Activated gamma-delta T cell treated with Interleukin-2 at 50 U/mL for 16 hours (primary cell): ENCODE data around the gene SETD2.
"Not testable (repeated sequence)": the region's sequence is repeated elsewhere in the genome, so short reads cannot be mapped to it uniquely, and the experiment has no call there.

Experiments
- DNase-seq: peaks from one replicate; pipeline ENCODE4 v3.0.0-alpha.2; 2020

SETD2 gene

GRCh38 chr3:47026432-47026831 lies 137.5 kb downstream of the SETD2 start:
- not testable (repeated sequence) for DNase-seq

GRCh38 chr3:47024932-47025331 lies 139.0 kb downstream of the SETD2 start:
- DNase-seq: no peak

GRCh38 chr3:47022641-47023071 lies 141.3 kb downstream of the SETD2 start:
- no peak for DNase-seq

GRCh38 chr3:47020311-47020710 lies 143.6 kb downstream of the SETD2 start:
- no peak for DNase-seq

- no peak for DNase-seq
Measured at GRCh38 chr3:47019201-47019600, 144.7 kb downstream of the SETD2 start.

GRCh38 chr3:47018269-47018611 lies 145.7 kb downstream of the SETD2 start:
- no peak for DNase-seq

GRCh38 chr3:47017504-47018268 lies 146.2 kb downstream of the SETD2 start:
- no peak for DNase-seq

- DNase-seq: peak; percentile 51
Measured at GRCh38 chr3:47016934-47017435, 146.9 kb downstream of the SETD2 start.

GRCh38 chr3:47016086-47016933 lies 147.6 kb downstream of the SETD2 start:
- DNase-seq: no peak

GRCh38 chr3:47015151-47015550 lies 148.8 kb downstream of the SETD2 start:
- no peak for DNase-seq

GRCh38 chr3:47014036-47014435 lies 149.9 kb downstream of the SETD2 start:
- no peak for DNase-seq

GRCh38 chr3:47013231-47013630 lies 150.7 kb downstream of the SETD2 start:
- DNase-seq: no peak

- no peak for DNase-seq
Measured at GRCh38 chr3:47012342-47013230, 151.3 kb downstream of the SETD2 start.

GRCh38 chr3:47011371-47011770 lies 152.5 kb downstream of the SETD2 start:
- DNase-seq: no peak

- DNase-seq: no peak
Measured at GRCh38 chr3:47010910-47011309, 153.0 kb downstream of the SETD2 start.

GRCh38 chr3:47010111-47010712 lies 153.7 kb downstream of the SETD2 start:
- no peak for DNase-seq

- peak; percentile 74 for DNase-seq
Measured at GRCh38 chr3:47009225-47010110, 154.4 kb downstream of the SETD2 start.

GRCh38 chr3:47008851-47009224 lies 155.1 kb downstream of the SETD2 start:
- DNase-seq: no peak

GRCh38 chr3:47008234-47008796 lies 155.6 kb downstream of the SETD2 start:
- no peak for DNase-seq

GRCh38 chr3:47007482-47008233 lies 156.3 kb downstream of the SETD2 start:
- DNase-seq: no peak
